GM12878 (cell line): ENCODE data around the gene GCNT2. TPM values are rescaled to one million over a fixed set of nuclear protein-coding genes. Genes with fewer than 3 reads are reported as not detected.

Experiments
- CUX1 ChIP-seq: IDR thresholded peaks from 2 replicates; pipeline ENCODE4 v1.6.1; 2012; ENCODE audit warnings: improper control_type of control experiment, low read depth, low read length; ENCODE audit not compliant: insufficient replicate concordance
- EGR1 ChIP-seq, 2 experiments: IDR thresholded peaks; 1 replicate in 1 of 2; 2 replicates in 1 of 2; pipeline ENCODE4 v1.6.1; 2011 to 2012; ENCODE audit warnings: low read depth in 2 of 2, low read length in 2 of 2, borderline replicate concordance in 1 of 2, mild to moderate bottlenecking in 1 of 2, moderate library complexity in 1 of 2
- NKRF ChIP-seq: fragments of 450-650 bp; conservative IDR thresholded peaks from 2 replicates; pipeline ENCODE4 v1.6.1; 2017; ENCODE audit warnings: mild to moderate bottlenecking, moderate library complexity
- SKIL ChIP-seq: fragments of 450-650 bp; IDR thresholded peaks from 2 replicates; pipeline ENCODE4 v1.6.1; 2017; ENCODE audit warnings: mild to moderate bottlenecking, low read depth, inconsistent platforms; ENCODE audit not compliant: poor library complexity, severe bottlenecking
- polyA plus RNA-seq, 11 experiments: library from polyadenylated mRNA; depleted of rRNA in 4 of 11; unstranded in 6 of 11; stranded (reverse) in 5 of 11; fragments of >200 nt; fragmentation: Nextera tagmentation in 4 of 11; fragmentation: Illumina TruSeq in 1 of 11; extraction: Ambion mirVana in 4 of 11; extraction: Trizol in 1 of 11; gene quantifications; 1 replicate in 1 of 11; 2 replicates in 10 of 11; pipeline versions ENCODE4 v1.2.1 to v1.2.3, GENCODE V29; 2011 to 2016; ENCODE audit warnings: inconsistent platforms in 2 of 11, missing spikeins in 2 of 11, low read depth in 1 of 11
- total RNA-seq, 4 experiments: library from RNA; depleted of rRNA in 3 of 4; stranded (reverse); fragments of >200 nt in 3 of 4; fragmentation: Illumina TruSeq in 1 of 4; extraction: Trizol in 1 of 4; gene quantifications; 2 replicates each; pipeline versions ENCODE4 v1.2.1 to v1.2.3, GENCODE V29; 2013 to 2021

GCNT2 gene
- total and polyA plus RNA-seq, 10 of the 15 experiments (the other 5 are each of a cell fraction or from before 2014, with no cell fraction given): 5.0 to 21.6 (median 11.9) TPM

- TF ChIP-seq NKRF: no peak
- TF ChIP-seq SKIL: no peak
- TF ChIP-seq CUX1: no peak
- TF ChIP-seq EGR1 (IDR thresholded peaks at IDR 0.05; ENCODE audit: borderline replicate concordance in 1 of 2, low read depth in 2 of 2, low read length in 2 of 2): no peak
Measured at GRCh38 chr6:10543488-10543887, 22.3 kb downstream of the GCNT2 start (continued).
